ENCODE measurements around the gene CRABP1. TPM values are rescaled to one million over a fixed set of nuclear protein-coding genes. Genes with fewer than 3 reads are reported as not detected.

The CRABP1 gene
- total RNA-seq, 2 experiments from 2014 or later = not detected

GRCh38 chr15:78359041-78359808 lies 19.1 kb downstream of the CRABP1 start:
- CTCF ChIA-PET (ENCODE audit: unreplicated experiment) = no interaction called here
- no peaks in the 10 kb centered on the region for H4K20me1 ChIP-seq (ENCODE audit: insufficient read depth, low read length)
- H3K36me3 ChIP-seq (ENCODE audit: insufficient read depth, low read length) = no peaks in the 10 kb centered on the region
- intact Hi-C loops (cut with micrococcal nuclease; ENCODE audit: unreplicated experiment) = no loop called here
- no TSS peak for BruUV-seq (replicated peaks)
- H2AFZ ChIP-seq (ENCODE audit: low read length) = no peak overlapping the region
- H3K9me2 ChIP-seq (ENCODE audit: insufficient read depth, low read length) = no peaks in the 10 kb centered on the region
- H3K4me2 ChIP-seq (ENCODE audit: low read length) = no peak overlapping the region
- DNase-seq (ENCODE audit: low spot score) = no peak
- POLR2A ChIA-PET = interaction anchor here (0.6 to 0.9 kb wide), 3 partner anchors 67 to 544 kb away, joined by 3 read pairs; no protein-coding TSS in a partner anchor
- H3K27ac ChIP-seq (ENCODE audit: low read depth, low read length, poor library complexity, severe bottlenecking) = no peak overlapping the region
- no peaks in the 10 kb centered on the region for H3K79me2 ChIP-seq (ENCODE audit: insufficient read depth, low read depth, low read length)
- TF ChIP-seq EZH2phosphoT487 (IDR thresholded peaks at IDR 0.05; ENCODE audit: borderline replicate concordance, low read depth, low read length) = no peak
- TF ChIP-seq, protein P1, sequence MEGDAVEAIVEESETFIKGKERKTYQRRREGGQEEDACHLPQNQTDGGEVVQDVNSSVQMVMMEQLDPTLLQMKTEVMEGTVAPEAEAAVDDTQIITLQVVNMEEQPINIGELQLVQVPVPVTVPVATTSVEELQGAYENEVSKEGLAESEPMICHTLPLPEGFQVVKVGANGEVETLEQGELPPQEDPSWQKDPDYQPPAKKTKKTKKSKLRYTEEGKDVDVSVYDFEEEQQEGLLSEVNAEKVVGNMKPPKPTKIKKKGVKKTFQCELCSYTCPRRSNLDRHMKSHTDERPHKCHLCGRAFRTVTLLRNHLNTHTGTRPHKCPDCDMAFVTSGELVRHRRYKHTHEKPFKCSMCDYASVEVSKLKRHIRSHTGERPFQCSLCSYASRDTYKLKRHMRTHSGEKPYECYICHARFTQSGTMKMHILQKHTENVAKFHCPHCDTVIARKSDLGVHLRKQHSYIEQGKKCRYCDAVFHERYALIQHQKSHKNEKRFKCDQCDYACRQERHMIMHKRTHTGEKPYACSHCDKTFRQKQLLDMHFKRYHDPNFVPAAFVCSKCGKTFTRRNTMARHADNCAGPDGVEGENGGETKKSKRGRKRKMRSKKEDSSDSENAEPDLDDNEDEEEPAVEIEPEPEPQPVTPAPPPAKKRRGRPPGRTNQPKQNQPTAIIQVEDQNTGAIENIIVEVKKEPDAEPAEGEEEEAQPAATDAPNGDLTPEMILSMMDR (conservative IDR thresholded peaks at IDR 0.05; ENCODE audit: low read length) = no peak
- H3K9me3 ChIP-seq (ENCODE audit: low read length) = no peaks in the 10 kb centered on the region
- no peak overlapping the region for H3K4me3 ChIP-seq (ENCODE audit: low read depth, low read length, poor library complexity, severe bottlenecking)
- no peaks in the 10 kb centered on the region for H3K4me1 ChIP-seq (ENCODE audit: insufficient read depth, low read length, poor library complexity, severe bottlenecking)

DNA sequence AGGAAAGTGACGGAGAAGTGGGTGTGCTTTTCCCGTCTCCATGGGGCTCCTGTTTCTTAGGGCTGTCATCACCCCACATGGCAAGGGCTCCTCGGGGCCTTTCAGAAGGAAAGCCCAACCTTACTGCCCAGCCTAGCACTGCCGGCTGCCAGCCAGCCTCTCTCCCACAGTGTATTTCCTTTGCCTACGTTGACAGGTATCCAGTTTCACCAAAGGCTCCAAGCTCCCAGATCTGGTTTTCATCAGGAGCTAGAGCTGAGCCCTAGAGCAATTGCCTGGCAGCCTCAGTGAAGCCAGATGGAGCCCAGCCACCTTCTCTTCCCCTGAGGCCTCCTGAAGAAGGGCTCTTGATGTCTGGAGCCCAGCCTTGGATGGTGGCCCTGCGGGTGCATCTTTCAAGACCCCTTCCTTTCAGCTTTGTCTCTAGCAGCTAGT lies 20.2 kb downstream of the CRABP1 start:
- no peak for TF ChIP-seq EZH2phosphoT487 (IDR thresholded peaks at IDR 0.05; ENCODE audit: borderline replicate concordance, low read depth, low read length)
- TF ChIP-seq, protein P1 (conservative IDR thresholded peaks at IDR 0.05; ENCODE audit: low read length) = no peak
- no peak for DNase-seq (ENCODE audit: low spot score)
- no peaks in the 10 kb centered on the region for H4K20me1 ChIP-seq (ENCODE audit: insufficient read depth, low read length)
- ChIA-PET CTCF (ENCODE audit: unreplicated experiment) (no interaction called here), POLR2A (interaction anchor here (0.6 kb wide), 1 partner anchor 120 kb away, joined by 3 read pairs; no protein-coding TSS in a partner anchor)
- no peaks in the 10 kb centered on the region for H3K4me1 ChIP-seq (ENCODE audit: insufficient read depth, low read length, poor library complexity, severe bottlenecking)
- H3K27ac ChIP-seq (ENCODE audit: low read depth, low read length, poor library complexity, severe bottlenecking) = no peak overlapping the region
- H3K4me3 ChIP-seq (ENCODE audit: low read depth, low read length, poor library complexity, severe bottlenecking) = no peak overlapping the region
- H3K79me2 ChIP-seq (ENCODE audit: insufficient read depth, low read depth, low read length) = no peaks in the 10 kb centered on the region
- H3K36me3 ChIP-seq (ENCODE audit: insufficient read depth, low read length) = no peaks in the 10 kb centered on the region
- no peaks in the 10 kb centered on the region for H3K9me3 ChIP-seq (ENCODE audit: low read length)
- no peaks in the 10 kb centered on the region for H3K9me2 ChIP-seq (ENCODE audit: insufficient read depth, low read length)
- no peak overlapping the region for H2AFZ ChIP-seq (ENCODE audit: low read length)
- no peak overlapping the region for H3K4me2 ChIP-seq (ENCODE audit: low read length)
- BruUV-seq (replicated peaks) = no TSS peak
- intact Hi-C loops (cut with micrococcal nuclease; ENCODE audit: unreplicated experiment) = no loop called here

All from OCI-LY7 (cell line).